NCI-H146 (cell line): ENCODE data around the gene PSMA7.

ENCODE experiments used
- DNase-seq: peaks from one replicate; lab custom pipeline; 2025; lab: John Stamatoyannopoulos, UW

The PSMA7 gene

DNA sequence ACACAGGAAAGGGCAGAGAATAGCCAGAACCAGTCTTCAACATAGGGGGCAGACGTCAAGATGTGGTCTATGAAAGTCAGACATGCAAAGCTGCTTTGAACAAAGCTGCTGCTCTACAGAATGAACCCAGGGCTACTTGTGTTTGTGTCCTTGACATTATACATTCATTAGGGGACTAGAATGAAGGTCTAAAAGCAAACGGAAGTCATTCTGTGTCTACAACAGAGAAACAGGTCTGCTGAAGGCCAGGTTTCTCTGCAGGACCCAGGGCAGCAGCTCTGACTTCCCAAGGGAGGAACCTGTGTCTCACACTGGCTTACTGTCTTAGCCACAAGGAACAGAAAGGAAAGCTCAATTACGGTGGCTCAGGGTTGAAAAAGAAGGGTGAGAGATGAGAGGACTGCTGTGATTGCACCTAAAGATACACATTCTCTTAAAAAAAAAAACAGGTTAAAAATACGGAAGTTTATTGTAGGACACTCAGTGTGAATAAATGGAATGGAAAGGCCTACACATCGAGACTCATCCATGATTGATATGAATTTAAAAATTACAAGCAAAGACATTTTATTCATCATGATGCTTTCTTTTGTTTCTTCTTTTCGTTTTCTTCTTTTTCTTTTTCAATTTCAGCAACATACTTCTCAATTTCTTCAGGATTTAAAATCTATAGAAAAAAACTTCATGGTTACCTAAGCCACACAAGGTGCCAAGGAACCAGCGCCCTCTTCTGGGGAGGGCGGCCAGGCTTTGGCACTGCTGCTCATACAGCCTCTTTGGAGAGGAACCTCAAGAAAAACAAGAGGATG, 6.7 kb downstream of the PSMA7 start:
- DNase-seq = peak; percentile 41

- DNase-seq = no peak
Measured at GRCh38 chr20:62135573-62136266, 7.5 kb downstream of the PSMA7 start.

DNA sequence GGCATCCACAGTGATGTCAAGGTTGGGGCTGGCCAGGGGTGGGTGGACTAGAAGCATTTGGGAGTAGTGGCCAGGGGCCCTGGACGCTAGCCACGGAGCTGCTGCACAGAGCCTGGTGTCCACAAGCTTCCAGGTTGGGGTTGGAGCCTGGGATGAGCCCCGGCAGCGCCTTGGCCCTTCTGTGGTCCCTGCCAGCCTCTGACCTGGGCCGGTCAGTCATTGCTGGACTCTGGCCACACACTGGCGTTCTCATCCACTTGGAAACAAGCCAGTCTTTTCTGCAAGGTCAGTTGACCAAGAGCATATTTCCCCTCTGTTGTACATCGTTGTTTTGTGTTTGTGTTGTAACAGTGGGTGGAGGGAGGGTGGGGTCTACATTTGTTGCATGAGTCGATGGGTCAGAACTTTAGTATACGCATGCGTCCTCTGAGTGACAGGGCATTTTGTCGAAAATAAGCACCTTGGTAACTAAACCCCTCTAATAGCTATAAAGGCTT, 8.4 kb downstream of the PSMA7 start:
- no peak for DNase-seq

GRCh38 chr20:62133864-62134263, 9.3 kb downstream of the PSMA7 start:
- DNase-seq = no peak

GRCh38 chr20:62133051-62133845, 9.9 kb downstream of the PSMA7 start:
- DNase-seq = no peak

GRCh38 chr20:62132421-62132820, 10.8 kb downstream of the PSMA7 start:
- DNase-seq = no peak

DNA sequence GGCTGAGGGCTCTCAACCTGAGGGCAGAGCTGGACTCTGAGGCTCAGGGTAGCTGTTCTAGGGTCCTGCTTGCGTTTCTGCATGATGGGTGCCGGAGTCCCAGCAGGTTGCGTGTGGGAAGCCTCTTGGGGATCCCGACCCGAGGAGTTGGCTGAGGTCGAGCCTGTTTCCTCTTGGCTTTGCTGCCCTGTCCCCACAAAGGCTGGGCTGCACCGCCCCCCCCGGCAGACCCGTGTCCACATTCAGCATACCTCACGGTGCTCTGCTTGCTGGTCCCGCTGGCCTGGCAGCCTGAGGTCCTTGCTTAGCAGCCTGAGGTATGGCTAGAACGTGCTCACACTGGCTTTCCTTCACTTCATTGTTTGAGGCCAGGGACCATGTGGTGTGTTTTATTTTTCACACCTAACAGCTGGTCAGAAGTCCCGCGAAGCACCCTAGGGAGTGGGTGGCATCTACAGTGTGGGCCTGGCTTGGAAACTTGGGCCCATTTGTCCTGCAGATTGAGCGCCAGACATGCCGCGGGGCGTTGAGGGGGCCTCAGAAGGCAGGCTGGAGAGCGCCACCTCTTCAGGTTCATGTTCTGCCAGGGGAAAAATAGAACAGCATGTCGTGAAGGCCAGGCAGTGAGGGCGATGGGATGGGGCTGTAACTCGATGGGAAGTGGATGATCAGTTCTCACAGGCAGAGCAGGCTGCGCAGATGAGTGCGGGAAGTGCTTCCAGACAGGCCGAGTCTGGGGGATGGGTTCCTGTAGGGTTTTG, 11.5 kb downstream of the PSMA7 start:
- no peak for DNase-seq

DNA sequence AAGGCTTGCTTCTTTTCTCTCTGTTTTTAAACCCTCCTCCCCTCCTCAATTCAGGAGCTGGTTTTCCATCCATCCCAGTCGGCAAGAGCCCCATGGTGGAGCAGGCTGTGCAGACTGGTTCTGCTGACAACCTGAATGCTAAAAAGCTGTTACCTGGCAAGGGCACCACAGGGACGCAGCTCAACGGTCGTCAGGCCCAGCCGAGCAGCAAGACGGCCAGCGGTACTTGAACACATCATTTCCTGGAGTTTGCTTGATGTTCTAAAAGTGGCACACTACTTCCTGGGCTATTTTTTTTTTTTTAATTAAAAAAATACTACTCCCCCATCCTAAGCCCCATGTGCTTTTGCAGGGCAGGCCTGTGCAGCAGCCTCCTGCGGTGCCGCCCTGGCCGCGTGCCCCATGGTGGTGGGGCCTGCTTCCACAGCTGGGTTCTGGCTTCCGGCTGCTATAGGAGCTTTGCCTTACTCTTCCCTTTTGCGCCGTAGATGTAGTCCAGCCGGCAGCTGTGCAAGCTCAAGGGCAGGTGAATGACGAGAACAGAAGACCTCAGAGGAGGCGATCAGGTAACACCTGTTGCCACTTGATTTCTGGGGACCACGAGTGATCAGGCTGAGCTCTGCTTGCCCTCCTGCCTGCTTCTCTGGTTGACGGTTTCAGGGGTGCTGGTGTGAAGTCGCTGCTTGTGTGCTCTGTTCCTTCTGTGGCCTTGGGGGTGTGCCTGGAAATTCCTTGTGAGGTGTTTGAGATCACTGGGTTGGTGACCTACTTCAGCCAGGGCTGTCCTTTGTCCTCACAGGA, 13.3 kb downstream of the PSMA7 start:
- DNase-seq = no peak

GRCh38 chr20:62128502-62128901, 14.7 kb downstream of the PSMA7 start:
- no peak for DNase-seq

DNA sequence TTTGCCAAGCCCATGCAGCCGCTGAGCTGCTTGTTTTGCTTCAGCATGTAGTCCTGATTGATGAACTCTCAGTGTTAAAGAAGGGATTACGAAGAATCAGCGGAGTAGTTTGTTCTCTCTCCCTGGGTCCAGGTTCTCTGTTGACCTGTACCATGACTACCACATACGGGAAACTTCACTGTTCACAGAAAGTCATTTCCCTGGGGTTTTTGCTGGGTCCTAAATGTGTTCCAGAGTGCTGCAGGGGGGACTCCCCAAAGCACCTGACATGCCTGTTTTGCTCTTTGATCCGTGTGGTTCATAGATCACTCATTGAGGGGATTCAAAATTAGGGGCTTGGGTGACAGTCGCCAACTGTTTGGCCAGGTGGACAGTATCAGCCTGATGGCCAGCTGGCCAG, 15.4 kb downstream of the PSMA7 start:
- no peak for DNase-seq

- DNase-seq = no peak
Measured at GRCh38 chr20:62126141-62126540, 17.1 kb downstream of the PSMA7 start.

GRCh38 chr20:62123450-62124118, 19.6 kb downstream of the PSMA7 start:
- peak; percentile 48 for DNase-seq

GRCh38 chr20:62122654-62123449, 20.3 kb downstream of the PSMA7 start:
- peak; percentile 91 for DNase-seq

DNA sequence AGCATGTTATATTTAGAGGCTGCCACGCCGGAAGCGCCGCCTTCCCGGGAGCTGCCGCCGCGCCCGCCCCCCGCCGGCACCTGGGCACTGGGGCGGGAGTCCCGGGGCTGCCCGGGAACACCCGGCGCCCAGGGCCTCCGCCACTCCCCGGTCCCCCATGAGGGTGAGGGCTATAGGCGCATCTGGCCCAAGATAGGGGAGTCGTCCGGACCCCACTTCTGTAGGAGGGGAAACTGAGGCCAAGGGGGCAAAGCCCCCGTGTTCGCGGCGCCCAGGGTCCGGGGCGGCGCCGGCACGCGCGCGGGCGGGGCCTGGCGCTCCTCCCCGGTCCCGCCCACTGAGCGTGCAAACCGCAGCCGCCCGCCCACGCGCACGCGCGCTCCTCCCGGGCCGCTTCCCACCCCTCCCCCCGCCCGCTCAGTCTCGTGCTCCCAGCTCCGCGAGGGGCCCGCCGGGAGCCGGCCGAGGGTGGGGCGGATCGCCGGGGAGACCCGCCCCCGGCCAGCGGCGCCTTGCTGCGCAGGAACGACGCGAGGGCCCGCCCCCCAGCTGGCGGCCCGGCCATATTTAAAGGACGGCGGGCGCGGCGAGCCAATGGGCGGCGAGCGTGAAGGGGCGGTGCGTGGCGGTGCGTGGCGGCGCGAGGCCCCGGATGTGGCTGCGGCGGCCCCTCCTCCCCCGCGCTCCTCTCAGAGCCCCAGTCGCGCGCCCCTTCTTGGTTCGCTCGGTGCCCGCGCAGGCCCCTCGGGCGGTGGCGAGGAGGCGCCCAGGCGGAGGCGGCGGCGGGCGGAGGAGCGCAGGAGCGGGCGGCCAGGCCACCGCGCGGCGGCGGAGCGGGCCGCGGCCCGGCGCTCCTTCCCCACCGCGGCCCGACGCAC, 21.2 kb downstream of the PSMA7 start, which contains the start of gene LSM14B:
Gene LSM14B, plus strand, starts transcription at position 700 of the 878 bp plus-strand sequence. CDS start 192 bp downstream, outside the sequence.
- peak; percentile 98 for DNase-seq

- peak; percentile 85 for DNase-seq
Measured at GRCh38 chr20:62120990-62121775, 22.0 kb downstream of the PSMA7 start.

DNA sequence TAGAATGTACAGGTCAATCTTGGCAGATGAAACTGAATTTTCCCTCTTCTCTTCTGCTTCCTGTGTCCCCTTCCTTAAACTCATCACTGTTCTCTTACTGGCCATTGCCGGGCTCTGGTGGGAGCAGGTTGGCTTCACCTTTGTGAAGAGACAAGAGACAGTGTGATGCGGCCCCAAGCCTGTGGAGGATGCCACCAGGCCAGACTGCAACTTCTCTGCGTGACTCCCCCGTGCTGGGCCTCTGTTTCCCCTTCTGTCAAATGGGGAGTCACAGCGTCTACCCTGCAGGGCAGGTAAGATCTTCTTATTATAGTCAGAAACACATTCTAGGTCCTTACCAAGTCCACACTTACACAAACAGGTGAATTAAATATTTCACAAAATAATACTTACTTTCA, 22.8 kb downstream of the PSMA7 start:
- no peak for DNase-seq

DNA sequence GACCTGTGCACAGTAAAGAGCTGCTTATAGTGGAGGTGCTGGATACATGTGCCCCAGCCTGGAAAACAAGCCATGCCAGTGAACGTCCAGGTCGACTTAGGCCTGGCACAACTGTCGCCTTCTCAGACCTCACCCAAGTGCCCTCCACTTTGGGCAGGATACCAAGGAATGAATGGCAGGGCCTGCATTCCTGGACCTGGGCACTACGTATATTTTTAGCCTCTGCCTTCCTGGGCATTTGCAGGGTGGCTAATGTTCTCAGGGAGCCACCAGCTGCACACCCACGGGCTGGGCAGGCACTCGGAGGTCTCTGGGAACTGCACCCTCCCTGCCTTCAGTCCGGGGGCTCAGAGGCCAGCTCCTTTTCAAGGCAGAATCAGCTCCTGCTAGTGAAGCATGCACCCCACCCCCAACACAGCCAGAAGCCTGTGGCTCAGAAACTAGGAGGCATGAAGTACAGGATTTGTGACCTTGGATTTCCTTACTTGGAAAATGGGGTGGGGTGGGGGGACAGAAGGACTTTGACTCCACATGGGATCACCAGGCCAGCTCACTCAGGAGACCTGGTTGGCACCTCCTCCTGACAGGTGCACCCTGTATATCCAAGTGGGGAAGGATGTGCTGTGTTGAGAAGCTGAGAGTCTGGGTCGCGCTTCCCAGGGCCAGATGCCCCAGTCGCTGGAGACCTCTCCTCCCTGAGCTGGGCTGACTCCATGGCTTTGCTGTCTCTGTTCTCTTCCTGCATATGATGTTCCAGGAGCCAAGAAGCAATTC, 23.4 kb downstream of the PSMA7 start:
- DNase-seq = no peak
